Activated CD8-positive, alpha-beta memory T cell treated with anti-CD3 and anti-CD28 coated beads for 36 hours (primary cell): ENCODE measurements around the gene OR1J2. TPM values are rescaled to one million over a fixed set of nuclear protein-coding genes. Genes with fewer than 3 reads are reported as not detected.
"Not testable (repeated sequence)": the region's sequence is repeated elsewhere in the genome, so short reads cannot be mapped to it uniquely, and the experiment has no call there.

Experiments
- CTCF ChIA-PET: fragments of 350-600 bp; sonication (Branson Sonifier 250); formaldehyde crosslinking; loops from one replicate; lab custom pipeline; 2021; ENCODE audit warnings: antibody characterized with exemption; lab: Charles Lee
- POLR2A ChIA-PET: fragments of 350-600 bp; sonication (Branson Sonifier 250); formaldehyde crosslinking; loops from one replicate; lab custom pipeline; 2021; ENCODE audit warnings: antibody characterized with exemption; lab: Charles Lee
- total RNA-seq, 2 experiments: library from RNA; stranded (reverse); gene quantifications; one replicate each; pipeline ENCODE4 v1.2.3, GENCODE V29; 2021

OR1J2 gene, protein sequence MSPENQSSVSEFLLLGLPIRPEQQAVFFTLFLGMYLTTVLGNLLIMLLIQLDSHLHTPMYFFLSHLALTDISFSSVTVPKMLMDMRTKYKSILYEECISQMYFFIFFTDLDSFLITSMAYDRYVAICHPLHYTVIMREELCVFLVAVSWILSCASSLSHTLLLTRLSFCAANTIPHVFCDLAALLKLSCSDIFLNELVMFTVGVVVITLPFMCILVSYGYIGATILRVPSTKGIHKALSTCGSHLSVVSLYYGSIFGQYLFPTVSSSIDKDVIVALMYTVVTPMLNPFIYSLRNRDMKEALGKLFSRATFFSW
- total RNA-seq = not detected

DNA sequence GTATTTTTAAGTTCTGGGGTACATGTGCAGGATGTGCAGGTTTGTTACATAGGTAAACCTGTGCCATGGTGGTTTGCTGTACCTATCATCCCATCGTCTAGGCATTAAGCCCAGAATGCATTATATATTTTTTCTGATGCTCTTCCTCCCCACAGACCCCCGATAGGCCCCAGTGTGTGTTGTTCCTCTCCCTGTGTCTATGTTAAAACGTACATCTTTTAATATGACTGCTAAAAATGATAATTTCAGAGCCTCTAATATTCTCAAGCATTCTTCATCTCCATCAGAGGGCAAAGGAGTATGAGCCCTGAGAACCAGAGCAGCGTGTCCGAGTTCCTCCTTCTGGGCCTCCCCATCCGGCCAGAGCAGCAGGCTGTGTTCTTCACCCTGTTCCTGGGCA, at the start of gene OR1J2:
TSS of gene OR1J2 (plus strand) at position 301 of the 400 bp plus-strand sequence. CDS start at position 301, 0 bp downstream.
- CTCF ChIA-PET = no interaction called here

DNA sequence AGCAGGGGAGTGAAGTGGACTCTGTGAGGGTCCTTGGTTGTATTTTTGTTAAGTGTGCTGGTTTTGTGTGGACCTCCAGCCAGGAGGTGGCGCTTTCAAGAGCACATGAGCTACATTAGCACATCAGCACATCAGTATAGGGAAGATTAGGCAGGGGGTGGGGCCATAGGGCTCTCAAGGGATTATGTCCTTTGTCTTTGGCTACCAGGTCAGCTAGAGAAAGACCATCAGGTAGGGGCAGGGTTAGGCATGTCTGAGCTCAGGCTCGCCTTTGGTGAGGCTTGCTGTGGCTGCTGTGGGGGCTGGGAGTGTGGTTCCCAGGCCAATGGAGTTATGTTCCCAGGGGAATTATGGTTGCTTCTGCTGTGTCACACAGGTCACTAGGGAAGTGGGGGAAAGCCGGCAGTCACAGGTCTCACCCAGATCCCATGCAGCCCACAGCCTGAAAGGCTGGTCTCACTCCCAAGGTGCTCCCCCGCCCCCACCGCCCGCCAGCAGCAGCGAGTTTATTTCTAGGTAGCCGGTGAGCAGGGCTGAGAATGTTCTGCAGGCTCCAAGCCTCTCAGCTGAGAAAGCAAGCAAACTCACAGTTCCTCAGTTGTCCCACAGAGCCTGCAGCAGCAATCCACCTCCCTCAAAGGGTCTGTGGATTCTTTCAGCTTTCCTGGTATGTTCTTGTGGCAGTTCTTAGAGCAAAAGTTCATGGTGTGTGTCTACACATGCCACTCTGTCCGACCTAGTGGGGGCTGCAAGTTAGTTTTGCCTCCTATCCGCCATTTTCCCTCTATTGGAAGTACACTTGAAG, 46.6 kb upstream of the OR1J2 start:
- ChIA-PET POLR2A (no interaction called here), CTCF (interaction anchor here (0.6 to 2.7 kb wide), 7 partner anchors 10 to 413 kb away, joined by 3 to 15 read pairs (median 3); no protein-coding TSS in a partner anchor)

More for the DNA sequence above, at the start of gene OR1J2:
- POLR2A ChIA-PET = no interaction called here

DNA sequence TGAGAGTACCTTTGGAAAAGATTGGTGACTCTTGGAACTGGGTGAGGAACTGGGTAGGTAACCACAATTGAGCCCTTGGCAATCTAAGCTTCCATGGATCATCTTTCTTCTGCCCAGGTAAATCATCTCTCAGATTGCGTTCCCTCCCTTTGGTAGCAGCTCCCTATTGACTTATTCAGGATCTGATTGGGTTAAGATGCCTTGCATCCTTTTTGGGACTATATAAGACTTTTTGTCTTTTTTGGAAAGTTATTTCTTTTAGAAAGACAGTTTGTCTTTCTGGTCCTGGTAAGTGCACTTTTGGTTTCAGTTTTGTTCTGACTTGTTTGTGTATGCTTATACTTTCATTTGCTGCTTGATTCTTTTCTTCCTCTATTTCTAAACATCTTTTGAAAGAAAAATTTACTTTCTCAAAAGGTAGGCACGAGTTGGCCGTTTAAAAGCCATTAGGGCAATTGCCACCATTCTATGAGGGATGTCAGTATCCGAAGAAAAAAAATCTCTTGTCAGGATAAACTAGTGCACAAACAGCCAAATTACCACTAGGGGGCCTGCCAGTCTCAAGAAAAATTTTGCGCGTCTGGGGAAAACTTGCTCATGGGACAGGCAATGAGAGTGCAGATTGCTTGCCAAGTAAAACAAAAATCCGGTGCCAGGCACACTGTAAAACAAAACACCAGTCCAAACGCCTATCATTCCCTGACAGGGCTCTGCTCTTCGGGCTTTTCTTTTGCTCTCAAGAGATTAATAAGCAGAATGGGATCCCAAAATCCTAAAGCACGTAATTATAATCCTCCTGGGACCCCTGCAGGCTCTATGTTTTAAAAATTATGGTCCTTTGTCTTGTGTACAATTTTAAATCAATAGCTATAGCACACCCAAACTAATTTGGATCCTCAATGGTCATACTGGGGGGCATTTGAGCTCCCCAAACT, 45.7 kb upstream of the OR1J2 start:
- POLR2A ChIA-PET = no interaction called here
- CTCF ChIA-PET = interaction anchor here (0.6 to 2.7 kb wide), 9 partner anchors 10 to 412 kb away, joined by 3 to 15 read pairs (median 4); no protein-coding TSS in a partner anchor

DNA sequence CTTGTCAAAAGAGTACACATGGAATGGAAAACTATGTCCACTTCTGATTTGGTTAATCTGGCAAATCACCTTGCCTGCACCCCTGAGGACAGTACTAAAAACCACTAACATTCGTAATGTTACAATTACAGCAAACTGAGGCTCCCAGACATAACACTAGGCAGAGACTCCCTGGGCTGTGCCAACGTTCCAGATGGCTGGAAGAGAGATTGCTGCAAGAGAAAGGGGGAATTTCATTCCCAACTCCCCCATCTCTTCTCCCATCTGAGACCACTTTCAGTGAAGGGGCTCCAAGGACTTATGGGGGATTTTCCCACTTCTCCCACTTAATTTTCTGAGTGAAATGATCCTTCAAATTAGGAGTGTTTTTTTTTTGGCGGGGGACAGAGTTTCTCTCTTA, 44.1 kb upstream of the OR1J2 start:
- ChIA-PET CTCF (interaction anchor here (0.5 kb wide), 1 partner anchor 554 kb away, joined by 4 read pairs; no protein-coding TSS in a partner anchor), POLR2A (no interaction called here)

DNA sequence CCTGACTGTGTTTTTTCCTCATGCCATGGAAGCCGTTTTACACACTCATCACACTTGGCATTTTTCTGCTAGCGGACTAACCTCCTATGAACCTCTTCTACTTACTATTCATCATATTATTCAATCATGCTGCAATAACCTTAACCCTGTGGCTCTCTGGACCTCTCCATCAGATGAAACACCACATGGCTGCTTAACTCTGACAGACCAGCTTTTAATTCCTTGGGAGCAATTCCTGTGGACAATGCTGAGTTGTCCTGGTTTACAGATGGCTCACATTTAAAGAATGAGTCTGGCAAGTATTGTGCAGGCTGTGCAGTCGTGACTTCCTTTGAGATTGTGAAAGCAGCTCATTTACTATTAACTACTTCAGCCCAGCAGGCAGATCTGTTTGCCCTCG, 41.9 kb upstream of the OR1J2 start:
- CTCF ChIA-PET = no interaction called here
- POLR2A ChIA-PET = no interaction called here

DNA sequence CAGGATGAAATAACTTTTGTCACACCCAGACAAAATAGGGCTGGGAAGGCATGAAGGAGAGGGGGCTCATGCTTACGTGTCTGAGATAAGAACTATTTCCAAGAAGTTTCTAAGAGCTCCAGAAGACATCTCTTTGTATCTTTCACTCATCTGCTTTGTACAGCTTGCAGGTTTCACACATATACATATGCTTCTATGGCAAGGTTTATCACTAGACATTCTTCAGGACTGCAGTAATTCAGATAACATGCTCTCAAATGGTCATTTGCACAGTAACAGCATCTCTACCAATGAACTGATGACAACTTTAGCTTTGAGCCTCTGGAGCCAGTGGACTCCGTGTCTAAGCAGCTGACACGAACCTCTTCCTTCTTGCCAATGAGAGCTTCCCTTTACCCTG, 36.0 kb upstream of the OR1J2 start:
- CTCF ChIA-PET = interaction anchor here (0.5 to 1.5 kb wide), 2 partner anchors 10 to 113 kb away, joined by 4 to 5 read pairs; no protein-coding TSS in a partner anchor
- POLR2A ChIA-PET = no interaction called here

DNA sequence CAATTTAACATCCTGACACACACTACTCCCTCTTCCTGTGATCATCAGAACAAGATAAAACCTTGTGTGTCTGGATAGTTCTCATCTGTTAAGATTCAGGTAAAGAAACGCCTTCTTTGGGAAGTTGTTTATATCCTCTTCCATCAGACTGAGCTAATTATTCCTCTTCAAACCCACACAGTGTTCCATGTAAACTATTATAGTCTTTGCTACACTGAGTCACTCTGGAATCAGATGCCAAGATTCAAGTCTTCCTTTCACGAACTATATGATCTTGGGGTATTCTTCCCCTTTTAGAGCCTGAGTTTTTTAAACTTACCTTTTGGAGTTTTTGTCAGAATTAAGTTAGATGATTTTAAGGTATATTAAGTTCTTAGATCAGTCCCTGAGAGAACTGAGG, 34.9 kb upstream of the OR1J2 start:
- ChIA-PET POLR2A (no interaction called here), CTCF (no interaction called here)

DNA sequence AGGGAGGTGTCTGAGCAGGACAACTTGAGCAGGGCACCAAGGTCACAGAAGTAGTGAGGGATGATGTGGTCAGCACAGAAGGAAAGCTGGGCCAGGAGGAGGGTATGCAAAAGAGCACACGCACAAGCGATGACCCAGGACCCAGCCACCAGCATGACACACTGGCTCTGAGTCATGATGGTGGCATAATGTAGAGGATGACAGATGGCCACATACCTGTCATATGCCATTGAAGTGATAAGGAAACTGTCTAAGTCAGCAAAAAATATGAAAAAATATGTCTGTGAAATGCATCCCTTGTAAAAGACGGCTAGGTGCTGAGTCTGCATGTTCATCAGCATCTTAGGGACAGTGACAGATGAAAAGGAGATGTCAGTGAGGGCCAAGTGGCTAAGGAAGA, 33.3 kb upstream of the OR1J2 start:
- ChIA-PET CTCF (no interaction called here), POLR2A (no interaction called here)

DNA sequence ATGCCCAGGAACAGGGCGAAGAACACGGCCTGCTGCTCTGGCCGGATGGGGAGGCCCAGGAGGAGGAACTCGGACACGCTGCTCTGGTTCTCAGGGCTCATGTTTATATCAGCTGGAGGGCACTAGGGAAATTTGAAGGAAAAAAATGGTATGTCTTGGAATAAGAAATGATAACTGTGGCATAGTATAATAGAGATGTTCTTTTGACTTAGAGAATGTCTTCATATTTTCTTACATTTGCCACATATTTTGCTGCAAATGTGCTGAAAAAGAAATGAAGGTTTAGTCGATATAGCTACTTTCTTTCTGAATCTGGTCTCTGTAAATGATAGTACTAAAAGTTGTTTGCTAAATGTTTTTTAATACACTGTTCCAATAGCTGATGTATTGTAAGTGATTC, 32.8 kb upstream of the OR1J2 start, which contains the start of gene OR1J1:
TSS of gene OR1J1 (minus strand) at position 101 of the 400 bp plus-strand sequence. CDS start at position 101, 0 bp downstream.
- ChIA-PET POLR2A (no interaction called here), CTCF (no interaction called here)

DNA sequence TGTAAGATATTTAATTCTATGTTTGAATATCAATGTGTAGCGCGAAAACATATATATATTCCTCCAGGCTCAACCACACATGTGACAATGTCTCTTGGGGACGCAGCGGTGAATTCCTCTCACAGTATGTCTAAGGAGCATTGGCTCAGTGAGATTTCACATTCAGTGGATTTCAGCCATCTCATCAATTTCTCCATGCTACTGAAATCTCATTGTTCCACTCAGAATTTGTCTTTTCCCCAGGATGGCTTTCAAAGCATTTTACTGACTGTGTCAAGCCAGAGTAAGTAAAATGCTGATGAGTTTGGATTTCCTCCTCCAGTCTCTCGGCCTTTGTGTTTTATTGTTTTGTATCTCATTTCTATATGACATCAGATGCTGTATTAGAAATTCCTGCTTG, 31.5 kb upstream of the OR1J2 start:
- ChIA-PET POLR2A (no interaction called here), CTCF (no interaction called here)

DNA sequence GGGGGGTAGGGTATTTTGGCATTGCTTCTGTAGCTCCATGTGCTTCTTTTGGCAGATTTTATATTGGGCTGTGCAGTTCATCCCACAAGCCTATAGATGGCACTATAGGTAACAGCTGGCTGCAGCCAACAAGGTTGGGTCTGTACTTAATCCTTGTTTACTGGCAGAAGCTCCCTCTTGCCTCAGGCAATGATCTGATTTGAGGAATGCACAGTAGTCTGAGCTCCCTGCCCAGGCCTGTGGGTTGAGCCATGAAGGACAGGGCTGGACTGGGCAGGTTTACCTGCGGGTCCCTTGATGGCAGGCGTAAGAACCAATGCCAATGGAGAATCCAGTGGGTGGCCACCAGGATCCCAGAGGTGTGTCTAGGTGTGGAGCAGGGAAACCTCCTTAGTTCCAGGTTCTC, 11.7 kb upstream of the OR1J2 start:
- ChIA-PET CTCF (interaction anchor here (0.9 to 1.7 kb wide), 11 partner anchors 9 to 312 kb away, joined by 3 to 6 read pairs (median 4); no protein-coding TSS in a partner anchor), POLR2A (no interaction called here)

DNA sequence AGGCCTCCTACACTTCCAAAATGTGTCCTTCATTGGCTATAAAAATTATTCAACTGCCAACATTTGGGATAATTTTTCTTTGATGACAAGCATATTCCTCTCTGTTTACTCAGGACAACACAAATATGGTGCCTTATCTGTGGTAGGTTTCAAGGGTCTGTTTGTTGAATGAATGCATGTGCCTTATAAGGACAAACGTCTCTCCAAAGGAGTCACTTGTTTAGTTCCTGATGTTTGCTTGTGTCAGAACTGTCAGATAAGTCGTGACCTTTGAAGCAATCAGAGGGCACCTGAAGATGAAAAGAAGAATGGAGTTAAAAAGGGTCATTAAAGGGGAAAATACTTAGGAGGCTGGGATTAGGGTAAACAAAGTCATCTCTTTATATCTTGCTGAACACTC, 3.6 kb upstream of the OR1J2 start:
- ChIA-PET POLR2A (no interaction called here), CTCF (no interaction called here)

DNA sequence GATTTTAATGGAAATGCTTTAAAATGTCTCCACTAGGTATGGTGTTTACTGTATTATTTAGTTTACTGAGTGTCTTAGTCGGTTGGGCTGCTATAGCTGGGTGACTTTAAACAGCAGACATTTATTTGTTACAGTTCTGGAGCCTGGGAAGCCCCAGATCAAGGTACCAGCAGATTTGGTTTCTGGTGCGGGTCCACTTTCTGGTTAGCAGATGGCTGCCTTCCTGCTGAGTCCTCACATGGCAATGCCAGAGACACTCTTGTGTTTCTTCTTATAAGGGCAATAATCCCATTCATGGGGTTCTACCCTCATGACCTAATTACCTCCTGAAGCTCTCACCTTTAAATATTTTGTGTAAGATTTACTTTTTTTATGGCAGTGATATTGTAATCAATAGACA, 7.6 kb downstream of the OR1J2 start:
- CTCF ChIA-PET = interaction anchor here (0.7 kb wide), 1 partner anchor 20 kb away, joined by 3 read pairs; no protein-coding TSS in a partner anchor
- POLR2A ChIA-PET = no interaction called here

DNA sequence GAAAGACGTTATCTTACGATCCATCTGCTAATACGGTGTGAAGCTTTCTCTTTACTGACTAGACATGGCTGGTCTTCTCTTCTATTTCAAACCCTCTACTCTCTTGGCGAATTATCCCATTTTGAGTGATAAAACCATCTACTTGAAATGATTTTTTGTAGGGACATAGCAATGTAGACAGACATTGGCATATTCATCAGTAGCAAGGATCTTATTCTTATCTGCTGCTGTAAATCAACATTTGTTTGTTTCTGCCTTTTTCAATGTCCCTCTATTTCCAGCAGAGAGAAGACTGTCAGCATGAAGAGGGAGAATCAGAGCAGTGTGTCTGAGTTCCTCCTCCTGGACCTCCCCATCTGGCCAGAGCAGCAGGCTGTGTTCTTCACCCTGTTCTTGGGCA, 8.2 kb downstream of the OR1J2 start, which contains the start of gene OR1J4:
TSS of gene OR1J4 (plus strand) at position 301 of the 400 bp plus-strand sequence. CDS start at position 301, 0 bp downstream.
- POLR2A ChIA-PET = no interaction called here
- CTCF ChIA-PET = no interaction called here

DNA sequence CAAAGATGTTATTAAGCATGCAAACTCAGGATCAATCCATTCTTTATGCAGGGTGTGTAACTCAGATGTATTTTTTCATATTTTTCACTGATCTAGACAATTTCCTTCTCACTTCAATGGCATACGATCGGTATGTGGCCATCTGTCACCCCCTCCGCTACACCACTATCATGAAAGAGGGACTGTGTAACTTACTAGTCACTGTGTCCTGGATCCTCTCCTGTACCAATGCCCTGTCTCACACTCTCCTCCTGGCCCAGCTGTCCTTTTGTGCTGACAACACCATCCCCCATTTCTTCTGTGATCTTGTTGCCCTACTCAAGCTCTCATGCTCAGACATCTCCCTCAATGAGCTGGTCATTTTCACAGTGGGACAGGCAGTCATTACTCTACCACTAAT, 8.8 kb downstream of the OR1J2 start:
- CTCF ChIA-PET = no interaction called here
- POLR2A ChIA-PET = no interaction called here

DNA sequence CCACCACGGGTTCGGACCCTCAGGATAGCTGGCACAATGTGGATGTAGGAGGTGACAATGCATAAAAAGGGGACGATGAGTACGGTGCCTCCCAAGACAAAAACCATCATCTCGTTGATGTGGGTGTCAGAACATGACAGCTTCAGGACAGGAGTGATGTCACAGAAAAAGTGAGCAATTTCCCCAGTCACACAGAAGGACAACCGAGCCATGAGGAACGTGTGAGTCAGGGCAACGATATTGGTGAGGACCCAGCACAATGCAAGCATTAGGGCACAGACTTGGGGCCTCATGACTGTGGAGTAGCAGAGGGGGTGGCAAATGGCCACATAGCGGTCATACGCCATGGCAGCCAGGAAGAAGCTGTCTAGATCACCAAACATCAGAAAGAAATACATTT, 16.0 kb downstream of the OR1J2 start:
- CTCF ChIA-PET = no interaction called here
- POLR2A ChIA-PET = no interaction called here

DNA sequence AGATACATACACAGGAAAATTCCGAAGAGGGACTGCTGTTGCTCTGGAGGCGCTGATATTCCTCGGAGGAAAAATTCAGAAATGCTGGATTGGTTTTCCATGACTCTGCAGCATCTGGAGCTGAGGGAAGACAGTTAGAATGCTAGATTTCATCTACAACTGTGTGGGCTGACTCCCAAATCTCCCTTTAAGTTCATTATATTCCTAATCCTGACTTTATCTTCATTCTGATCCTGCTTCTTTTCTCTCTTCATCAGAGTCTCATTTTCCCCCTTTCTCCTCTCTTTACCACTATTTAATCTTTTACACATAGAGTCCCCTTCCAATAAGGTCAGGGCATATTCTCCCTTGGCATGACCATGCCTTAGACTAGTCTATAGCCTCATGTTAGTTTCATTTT, 16.6 kb downstream of the OR1J2 start, which contains the start of gene OR1N1:
TSS of gene OR1N1 (minus strand) at position 101 of the 400 bp plus-strand sequence. CDS start at position 101, 0 bp downstream.
- ChIA-PET POLR2A (no interaction called here), CTCF (no interaction called here)

DNA sequence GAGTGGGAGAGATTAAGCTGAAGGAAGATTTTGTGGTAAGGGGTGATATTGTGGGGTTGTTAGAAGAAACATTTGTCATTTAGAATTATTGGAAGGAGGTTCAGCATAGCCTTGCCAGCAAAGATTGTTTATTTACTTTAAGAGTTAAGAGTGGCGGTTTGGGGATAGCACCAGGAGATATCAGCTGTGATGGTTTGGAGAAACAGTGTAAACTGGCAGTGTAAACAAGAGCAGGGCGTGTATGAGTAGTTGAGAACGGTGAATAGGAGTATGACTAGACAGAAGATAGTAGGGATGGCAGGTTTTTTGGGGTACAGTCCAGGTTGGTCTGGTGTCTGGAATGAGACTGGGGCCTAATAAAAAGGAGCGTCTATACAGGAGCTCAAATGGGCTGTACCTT, 20.6 kb downstream of the OR1J2 start:
- CTCF ChIA-PET, POLR2A ChIA-PET: not testable (repeated sequence)

DNA sequence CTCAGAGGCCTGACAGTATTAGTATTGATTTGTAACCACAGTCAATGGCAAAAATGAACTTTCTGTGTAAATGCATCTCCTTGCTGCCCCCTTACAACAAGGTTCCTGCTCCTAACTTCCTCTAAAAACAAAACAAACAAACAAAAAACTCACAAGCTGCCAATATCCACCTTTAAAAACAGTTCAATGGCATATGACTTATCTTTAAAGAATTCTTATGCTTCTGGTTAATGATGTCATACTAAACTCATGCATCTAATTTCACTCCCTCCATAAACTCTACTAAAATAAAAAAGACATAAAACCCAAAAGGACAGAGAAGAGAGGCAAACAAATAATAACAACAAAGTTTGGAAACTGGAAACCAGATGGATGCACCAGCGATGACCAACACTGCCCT, 25.5 kb downstream of the OR1J2 start:
- CTCF ChIA-PET = no interaction called here

More for the DNA sequence above, 25.5 kb downstream of the OR1J2 start:
- POLR2A ChIA-PET = no interaction called here
